GM18867 (cell line): Measurements from ENCODE around the gene PPM1G.
"Not testable (repeated sequence)": the region's sequence is repeated elsewhere in the genome, so short reads cannot be mapped to it uniquely, and the experiment has no call there.

Experiments used
- ATAC-seq: cut with Tn5 transposase; IDR thresholded peaks from one replicate; pipeline ENCODE4 v1.9.1; 2021; ENCODE audit warnings: mild to moderate bottlenecking, moderate library complexity; ENCODE audit not compliant: unreplicated experiment

The PPM1G gene

GRCh38 chr2:27409321-27410073, at the start of gene PPM1G:
Gene PPM1G, minus strand, starts transcription at chr2:27409591. Its CDS starts 169 bp downstream, at chr2:27409422.
- peak; percentile 93 for ATAC-seq

- no peak for ATAC-seq
These were observed 44.6 kb upstream of the PPM1G start for GRCh38 chr2:27453968-27454367.

- ATAC-seq, result no peak
These were observed 41.7 kb upstream of the PPM1G start for GRCh38 chr2:27451095-27451494.

- no peak for ATAC-seq
These were observed 39.0 kb upstream of the PPM1G start for GRCh38 chr2:27448381-27448780.

- ATAC-seq, result no peak
These were observed 36.7 kb upstream of the PPM1G start for GRCh38 chr2:27446057-27446456.

GRCh38 chr2:27445615-27446014, 36.2 kb upstream of the PPM1G start:
- no peak for ATAC-seq

- ATAC-seq, result no peak
These were observed 35.8 kb upstream of the PPM1G start for GRCh38 chr2:27445155-27445554.

GRCh38 chr2:27442920-27443282, 33.5 kb upstream of the PPM1G start:
- ATAC-seq, result no peak

- ATAC-seq, result no peak
These were observed 32.8 kb upstream of the PPM1G start, which contains the start of gene KRTCAP3 for GRCh38 chr2:27441958-27442919. Gene KRTCAP3, plus strand, starts transcription at chr2:27442381. Its CDS starts 32 bp downstream, at chr2:27442413.

- ATAC-seq, result no peak
These were observed 32.0 kb upstream of the PPM1G start for GRCh38 chr2:27441226-27441926.

- no peak for ATAC-seq
These were observed 26.2 kb upstream of the PPM1G start for GRCh38 chr2:27435628-27436027.

- ATAC-seq, result no peak
These were observed 22.0 kb upstream of the PPM1G start for GRCh38 chr2:27431395-27431794.

GRCh38 chr2:27428978-27429541, 19.7 kb upstream of the PPM1G start:
- peak; percentile 66 for ATAC-seq

- ATAC-seq, result peak; percentile 85
These were observed 19.0 kb upstream of the PPM1G start, which contains the start of gene NRBP1 for GRCh38 chr2:27428213-27428977. Gene NRBP1, plus strand, starts transcription at chr2:27428631. Its CDS starts 4,643 bp downstream, at chr2:27433274.

- ATAC-seq, result no peak
These were observed 18.4 kb upstream of the PPM1G start for GRCh38 chr2:27427863-27428212.

GRCh38 chr2:27425039-27425438, 15.6 kb upstream of the PPM1G start:
- not testable (repeated sequence) for ATAC-seq

GRCh38 chr2:27422958-27423357, 13.6 kb upstream of the PPM1G start:
- ATAC-seq, result no peak

- ATAC-seq, result no peak
These were observed 12.4 kb upstream of the PPM1G start for GRCh38 chr2:27421660-27422250.

- ATAC-seq, result no peak
These were observed 11.6 kb upstream of the PPM1G start for GRCh38 chr2:27420996-27421395.

- no peak for ATAC-seq
These were observed 6.8 kb upstream of the PPM1G start for GRCh38 chr2:27416151-27416550.
